GM12878 (cell line): ENCODE measurements around the gene KIF2C. TPM values are rescaled to one million over a fixed set of nuclear protein-coding genes. Genes with fewer than 3 reads are reported as not detected.
A peak's percentile ranks its signal among the peaks of the same experiment; 100 is the strongest.

ENCODE experiments used
- BCL11A ChIP-seq: IDR thresholded peaks from 2 replicates; pipeline ENCODE4 v1.6.1; 2011; ENCODE audit warnings: low read depth, low read length
- DPF2 ChIP-seq: fragments of 450-650 bp; IDR thresholded peaks from 2 replicates; pipeline ENCODE4 v1.6.1; 2017; ENCODE audit warnings: mild to moderate bottlenecking
- EGR1 ChIP-seq, 2 experiments: IDR thresholded peaks; 1 replicate in 1 of 2; 2 replicates in 1 of 2; pipeline ENCODE4 v1.6.1; 2011 to 2012; ENCODE audit warnings: low read depth in 2 of 2, low read length in 2 of 2, borderline replicate concordance in 1 of 2, mild to moderate bottlenecking in 1 of 2, moderate library complexity in 1 of 2
- EP300 ChIP-seq, 2 experiments: fragments of 150-350 bp in 1 of 2; IDR thresholded peaks; 2 replicates each; pipeline ENCODE4 v1.6.1; 2011 to 2012; ENCODE audit warnings: low read depth in 2 of 2, low read length in 2 of 2, borderline replicate concordance in 1 of 2, improper control_type of control experiment in 1 of 2, inconsistent platforms in 1 of 2; ENCODE audit not compliant: control insufficient read depth in 1 of 2
- MEF2A ChIP-seq: IDR thresholded peaks from 2 replicates; pipeline ENCODE4 v1.6.1; 2011; ENCODE audit warnings: low read depth, mild to moderate bottlenecking, low read length, moderate library complexity; ENCODE audit not compliant: insufficient read depth
- NKRF ChIP-seq: fragments of 450-650 bp; conservative IDR thresholded peaks from 2 replicates; pipeline ENCODE4 v1.6.1; 2017; ENCODE audit warnings: mild to moderate bottlenecking, moderate library complexity
- RB1 ChIP-seq: fragments of 450-650 bp; formaldehyde crosslinking; IDR thresholded peaks from 2 replicates; pipeline ENCODE4 v1.6.1; 2017; ENCODE audit warnings: mild to moderate bottlenecking, borderline replicate concordance
- SIN3A ChIP-seq: IDR thresholded peaks from 2 replicates; pipeline ENCODE4 v1.6.1; 2012; ENCODE audit warnings: low read depth, low read length, improper control_type of control experiment
- SP1 ChIP-seq: IDR thresholded peaks from one replicate; pipeline ENCODE4 v1.6.1; 2011; ENCODE audit warnings: low read depth, low read length
- YBX1 ChIP-seq: fragments of 450-650 bp; IDR thresholded peaks from 2 replicates; pipeline ENCODE4 v1.6.1; 2016; ENCODE audit warnings: antibody characterized with exemption
- polyA plus RNA-seq, 11 experiments: library from polyadenylated mRNA; depleted of rRNA in 4 of 11; unstranded in 6 of 11; stranded (reverse) in 5 of 11; fragments of >200 nt; fragmentation: Nextera tagmentation in 4 of 11; fragmentation: Illumina TruSeq in 1 of 11; extraction: Ambion mirVana in 4 of 11; extraction: Trizol in 1 of 11; gene quantifications; 1 replicate in 1 of 11; 2 replicates in 10 of 11; pipeline versions ENCODE4 v1.2.1 to v1.2.3, GENCODE V29; 2011 to 2016; ENCODE audit warnings: inconsistent platforms in 2 of 11, missing spikeins in 2 of 11, low read depth in 1 of 11
- total RNA-seq, 4 experiments: library from RNA; depleted of rRNA in 3 of 4; stranded (reverse); fragments of >200 nt in 3 of 4; fragmentation: Illumina TruSeq in 1 of 4; extraction: Trizol in 1 of 4; gene quantifications; 2 replicates each; pipeline versions ENCODE4 v1.2.1 to v1.2.3, GENCODE V29; 2013 to 2021

KIF2C gene
- total and polyA plus RNA-seq, 10 of the 15 experiments (the other 5 are each of a cell fraction or from before 2014, with no cell fraction given): 42.3 to 104 (median 83.8) TPM

GRCh38 chr1:44723496-44724295 is 15.9 kb upstream of the KIF2C start (continued):
- 0 out of 4 replicates have a peak, but pooled peaks of 1 of the 2 experiments have one; percentile 17 for TF ChIP-seq EP300 (IDR thresholded peaks at IDR 0.05; ENCODE audit: borderline replicate concordance in 1 of 2, control insufficient read depth in 1 of 2, low read depth in 2 of 2, low read length in 2 of 2)
- TF ChIP-seq MEF2A: peak; percentile 61; the same call in 1 of the 2 replicates
- TF ChIP-seq BCL11A: peak; percentile 16; the same call in 1 of the 2 replicates
- peak; percentile 33 for TF ChIP-seq SP1
- no peak for TF ChIP-seq SIN3A
- peak in 1 of 2 experiments; percentile 52; a peak in 1 of 3 replicates for TF ChIP-seq EGR1 (IDR thresholded peaks at IDR 0.05; ENCODE audit: borderline replicate concordance in 1 of 2, low read depth in 2 of 2, low read length in 2 of 2)
- no peak for TF ChIP-seq YBX1
- 0 out of 2 replicates have a peak, but pooled peaks have one; percentile 28 for TF ChIP-seq NKRF
- TF ChIP-seq RB1: no peak
- TF ChIP-seq DPF2: peak; percentile 72
